GM18517 (cell line): ENCODE measurements around the gene LIAS.

Experiments used
- ATAC-seq: cut with Tn5 transposase; IDR thresholded peaks from one replicate; pipeline ENCODE4 v1.9.1; 2021; ENCODE audit warnings: mild to moderate bottlenecking, moderate library complexity; ENCODE audit not compliant: unreplicated experiment

Gene LIAS

GRCh38 chr4:39527296-39528060, 68.6 kb downstream of the LIAS start, which contains the start of gene UGDH:
Gene UGDH, minus strand, starts transcription at chr4:39527439. Its CDS starts 5,927 bp downstream, at chr4:39521512.
- peak; percentile 89 for ATAC-seq

- ATAC-seq: no peak
Observed at GRCh38 chr4:39528061-39528465, 69.2 kb downstream of the LIAS start.
